HCEC 1CT (cell line): ENCODE data around the gene LRIG1.

ENCODE experiments used
- DNase-seq: peaks from one replicate; pipeline ENCODE4 v3.0.0-alpha.2; 2017

The LRIG1 gene

DNA sequence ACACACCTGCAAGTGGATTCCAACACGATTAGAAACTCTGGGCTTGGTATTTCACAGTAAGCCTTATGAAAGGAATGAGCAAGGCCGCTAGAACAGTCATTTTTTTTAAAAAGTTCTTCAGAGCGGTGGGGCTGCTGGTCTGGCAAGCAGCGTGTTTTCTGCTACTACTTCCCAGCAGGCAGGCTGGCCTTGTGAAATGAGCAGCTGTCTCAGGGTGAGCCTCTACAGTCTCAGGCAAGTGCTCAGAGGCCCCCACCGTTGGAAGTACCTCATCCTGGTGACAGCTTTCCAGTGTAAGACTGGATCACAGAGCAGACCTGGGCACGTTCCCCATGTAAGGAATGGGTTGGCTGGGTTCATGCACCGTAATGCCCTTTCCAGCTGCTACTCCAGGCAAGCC, 119.2 kb downstream of the LRIG1 start:
- no peak for DNase-seq

DNA sequence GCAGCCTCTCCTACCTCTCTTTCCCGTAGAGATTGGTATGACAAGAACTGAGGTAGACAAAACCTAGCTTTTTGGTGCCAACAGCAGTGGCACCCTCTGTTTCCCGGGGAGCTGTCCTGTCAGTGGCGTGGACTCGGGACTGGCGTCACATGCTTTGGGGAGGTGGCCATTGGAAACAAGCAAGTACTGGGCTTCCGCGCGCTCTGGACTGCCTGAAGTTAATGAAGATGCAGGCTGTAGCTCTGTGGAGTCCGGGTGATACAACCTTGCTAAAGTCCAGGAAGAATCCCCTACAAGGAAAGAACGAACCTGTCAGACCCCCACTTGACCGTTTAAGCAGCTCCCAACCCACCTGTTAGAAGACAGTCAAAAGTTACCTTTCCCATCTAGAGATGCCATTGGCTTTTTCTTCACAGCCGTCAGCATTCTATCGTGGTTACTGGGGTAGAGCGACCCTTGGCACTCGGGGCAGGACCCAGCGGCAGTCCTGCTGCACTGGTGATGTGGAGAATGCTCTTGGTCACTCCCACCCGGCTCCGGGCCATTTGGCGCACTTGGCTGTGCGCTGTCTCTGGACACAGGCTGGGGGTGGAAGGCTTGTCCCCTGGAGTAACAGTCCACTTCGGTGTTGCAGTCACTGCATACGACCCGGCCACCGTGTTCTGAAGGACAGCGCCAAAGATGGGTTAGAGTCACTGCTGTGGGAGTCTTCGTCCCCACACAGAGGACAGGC, 120.5 kb downstream of the LRIG1 start:
- no peak for DNase-seq

DNA sequence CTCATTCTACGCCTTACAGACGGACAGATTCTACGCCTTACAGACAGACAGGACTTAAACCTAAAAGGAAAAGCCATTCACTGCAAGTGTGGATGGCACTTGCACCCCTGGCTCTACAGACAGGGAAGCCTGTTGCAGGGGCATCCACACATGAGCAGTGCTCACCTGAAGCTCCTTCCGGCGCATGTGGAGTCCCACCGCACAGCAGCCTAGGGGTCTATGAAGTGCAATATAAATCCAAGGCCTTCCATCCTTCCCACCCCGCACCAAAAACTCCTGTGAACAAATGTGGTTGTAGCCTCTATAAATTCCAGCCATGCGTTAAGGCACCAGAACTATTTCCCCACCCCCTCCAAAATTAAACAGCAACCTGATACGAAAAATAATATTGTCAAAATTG, 121.3 kb downstream of the LRIG1 start:
- no peak for DNase-seq

- peak; percentile 5 for DNase-seq
These were observed 122.6 kb downstream of the LRIG1 start for GRCh38 chr3:66378256-66378655.

GRCh38 chr3:66377800-66378199, 123.0 kb downstream of the LRIG1 start:
- no peak for DNase-seq

- DNase-seq: peak; percentile 88
These were observed 124.3 kb downstream of the LRIG1 start for GRCh38 chr3:66376568-66376967.

GRCh38 chr3:66372681-66373350, 128.0 kb downstream of the LRIG1 start:
- peak; percentile 23 for DNase-seq

DNA sequence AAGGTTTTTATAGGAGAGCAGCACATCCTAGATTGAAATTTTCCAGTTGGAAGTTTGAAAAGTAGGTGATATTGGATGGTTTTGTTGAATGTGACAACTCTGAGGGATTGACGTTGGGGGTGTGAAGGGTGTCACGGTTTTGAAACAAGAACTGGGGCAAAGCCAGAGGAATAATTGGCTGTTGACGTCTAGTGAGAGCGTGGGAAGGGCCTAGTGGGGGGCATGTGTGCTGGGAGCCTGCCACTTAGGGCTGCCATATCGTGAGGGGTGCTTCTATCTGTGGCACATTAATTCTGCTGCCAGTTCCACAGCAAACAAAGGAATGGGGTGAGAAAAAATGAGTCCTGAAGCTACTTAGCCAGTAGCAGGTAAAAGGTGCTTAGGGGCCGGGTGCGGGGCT, 129.4 kb downstream of the LRIG1 start:
- no peak for DNase-seq

- DNase-seq: no peak
These were observed 130.6 kb downstream of the LRIG1 start for GRCh38 chr3:66370179-66370578.

DNA sequence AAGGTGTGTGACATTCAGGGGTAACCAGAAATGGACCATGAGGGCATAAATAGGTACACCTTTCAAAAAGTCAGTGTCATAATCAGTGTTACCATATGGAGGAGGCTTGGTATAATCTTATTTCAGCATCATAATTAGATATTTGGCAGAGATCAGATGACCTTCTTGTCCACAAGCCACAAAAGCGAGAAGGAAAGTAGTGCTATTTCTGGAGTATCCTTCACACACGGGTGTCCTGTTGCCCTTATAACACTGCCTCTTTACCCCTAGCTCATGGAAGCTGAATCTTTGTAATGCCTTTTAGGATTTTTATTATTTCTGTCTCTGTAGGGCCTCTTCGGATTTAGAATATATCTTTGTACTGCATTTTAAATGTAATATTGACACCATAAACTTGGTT, 132.8 kb downstream of the LRIG1 start:
- DNase-seq: no peak

DNA sequence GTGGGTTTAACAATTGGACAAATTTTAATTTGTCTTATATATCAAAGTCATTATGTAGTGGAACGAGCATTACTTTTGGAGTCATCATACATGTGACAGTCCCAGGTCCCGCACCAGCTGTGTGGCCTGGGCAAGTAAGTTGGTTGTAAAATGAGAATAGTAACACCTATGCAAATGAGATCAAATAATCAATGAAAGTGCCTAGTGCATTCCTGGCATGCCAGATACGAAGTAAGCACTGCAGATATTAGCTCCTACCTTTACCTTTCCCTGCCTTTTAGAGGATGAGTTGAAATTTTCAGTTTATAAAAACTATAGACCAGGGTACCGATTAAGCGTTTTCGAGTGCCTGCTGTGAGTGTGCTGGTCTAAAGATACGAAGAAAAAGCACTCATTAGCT, 134.1 kb downstream of the LRIG1 start:
- no peak for DNase-seq

GRCh38 chr3:66365080-66365479, 135.7 kb downstream of the LRIG1 start:
- DNase-seq: no peak

DNA sequence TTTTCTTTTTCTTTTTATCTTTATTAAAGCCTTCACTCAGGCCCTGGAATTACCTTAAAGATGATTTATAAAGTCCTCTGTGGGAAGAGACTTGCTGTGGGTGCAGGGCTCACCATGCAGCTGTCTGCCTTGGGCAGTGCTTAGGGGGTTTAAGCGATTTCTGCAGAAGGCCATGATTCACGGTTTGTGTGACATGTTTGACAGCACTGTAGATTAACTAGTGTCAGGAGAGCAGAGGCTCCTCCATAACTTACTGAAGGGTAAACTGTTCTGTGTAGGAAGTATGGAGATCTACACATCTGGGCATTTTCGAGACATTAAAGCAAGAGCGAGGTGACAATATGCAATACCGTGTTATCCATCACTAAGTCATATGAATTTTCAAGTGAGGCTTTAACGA, 137.7 kb downstream of the LRIG1 start:
- DNase-seq: no peak

GRCh38 chr3:66362541-66362941, 138.3 kb downstream of the LRIG1 start:
- DNase-seq: peak; percentile 17

DNA sequence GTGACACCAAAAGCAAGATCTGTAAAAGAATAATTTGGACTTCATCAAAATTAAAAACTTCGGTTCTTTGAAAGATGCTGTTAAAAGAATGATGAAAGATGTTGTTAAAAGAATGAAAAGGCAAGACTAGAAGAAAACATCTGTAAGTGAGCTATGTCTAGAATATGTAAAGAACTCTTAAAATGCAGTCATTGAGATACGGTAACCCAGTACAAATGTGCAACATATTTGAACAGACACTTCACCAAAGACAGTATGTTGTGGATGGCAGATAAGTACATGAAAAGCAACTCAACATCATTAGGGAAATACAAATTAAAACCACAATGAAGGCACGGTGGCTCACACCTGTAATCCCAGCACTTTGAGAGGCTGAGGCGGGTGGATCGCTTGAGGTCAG, 139.5 kb downstream of the LRIG1 start:
- DNase-seq: no peak

GRCh38 chr3:66355997-66356396, 144.8 kb downstream of the LRIG1 start:
- DNase-seq: no peak

- DNase-seq: no peak
These were observed 145.4 kb downstream of the LRIG1 start for GRCh38 chr3:66355394-66355793.

- no peak for DNase-seq
These were observed 146.8 kb downstream of the LRIG1 start for GRCh38 chr3:66354001-66354400.

- peak; percentile 60 for DNase-seq
These were observed 147.3 kb downstream of the LRIG1 start for GRCh38 chr3:66353530-66353929.

DNA sequence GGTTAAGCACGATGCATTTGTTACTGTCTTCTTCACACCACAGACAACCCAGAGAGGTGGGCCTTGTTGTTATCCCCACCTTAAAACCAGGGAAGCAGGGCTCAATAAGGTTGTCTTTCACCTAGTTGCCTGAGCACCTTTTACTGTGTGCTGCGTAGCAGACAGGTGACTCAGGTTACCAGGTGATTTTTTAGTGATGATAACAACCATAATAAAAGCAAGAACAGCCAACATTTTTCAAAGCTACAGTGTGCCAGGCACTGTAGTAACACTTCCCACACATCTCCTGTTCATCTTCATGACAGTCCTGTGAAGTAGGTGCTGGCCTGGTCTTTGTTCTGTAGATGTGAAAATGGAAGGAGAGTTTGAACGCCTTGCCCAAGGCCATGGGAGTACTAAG, 147.8 kb downstream of the LRIG1 start:
- DNase-seq: no peak

GRCh38 chr3:66350601-66351000, 150.2 kb downstream of the LRIG1 start:
- DNase-seq: no peak

DNA sequence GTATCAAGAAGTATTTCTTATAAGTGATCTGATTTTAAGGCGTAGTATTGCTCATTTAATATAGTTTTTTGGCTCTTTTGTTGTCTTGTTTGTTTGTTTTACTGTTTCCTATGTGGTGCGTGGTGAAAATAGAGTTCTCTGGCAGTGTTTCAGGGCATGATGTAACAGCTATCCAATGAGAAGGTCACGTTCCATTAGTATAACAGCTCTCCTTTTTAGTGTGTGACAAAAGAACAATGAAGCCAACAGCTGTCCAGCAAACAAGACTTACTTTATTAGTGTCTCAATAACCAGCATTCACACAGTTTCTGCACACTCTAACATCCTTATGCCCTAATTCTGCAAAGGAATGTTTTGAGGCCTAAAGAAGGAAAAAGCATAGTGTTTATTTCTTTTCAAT, 152.1 kb downstream of the LRIG1 start:
- no peak for DNase-seq

GRCh38 chr3:66344848-66345578, 155.8 kb downstream of the LRIG1 start:
- DNase-seq: no peak

- no peak for DNase-seq
These were observed 156.4 kb downstream of the LRIG1 start for GRCh38 chr3:66344391-66344811.
